HepG2 (cell line): Measurements from ENCODE around the gene TRIM54. TPM values are rescaled to one million over a fixed set of nuclear protein-coding genes. Genes with fewer than 3 reads are reported as not detected.

Source experiments
- CBX2 ChIP-seq, 2 experiments: fragments of 200-600 bp in 1 of 2; sonication (generic); formaldehyde crosslinking in 1 of 2; IDR thresholded peaks; 2 replicates each; pipeline versions ENCODE4 v1.7.0 to v1.8.1; 2018 to 2022; ENCODE audit warnings: low read depth in 2 of 2, low read length in 1 of 2, mild to moderate bottlenecking in 1 of 2, missing genetic modification reagents in 1 of 2
- ETV5 ChIP-seq: IDR thresholded peaks from 2 replicates; pipeline ENCODE4 v1.6.1; 2018; ENCODE audit warnings: missing biosample characterization, missing genetic modification reagents, inconsistent platforms, borderline replicate concordance
- FOXC1 ChIP-seq: sonication (generic); formaldehyde crosslinking; IDR thresholded peaks from 2 replicates; pipeline ENCODE4 v1.8.0; 2022; ENCODE audit warnings: mild to moderate bottlenecking, missing genetic modification reagents, borderline replicate concordance
- FOXO1 ChIP-seq: sonication (generic); formaldehyde crosslinking; IDR thresholded peaks from 2 replicates; pipeline ENCODE4 v1.4.0; 2020; ENCODE audit warnings: missing genetic modification reagents
- HCFC1 ChIP-seq: fragments of 150-350 bp; IDR thresholded peaks from 2 replicates; pipeline ENCODE4 v1.6.1; 2014; ENCODE audit warnings: low read depth, low read length
- HNRNPH1 ChIP-seq: fragments of 200-400 bp; formaldehyde crosslinking; optimal IDR thresholded peaks from 2 replicates; pipeline ENCODE3; 2017; ENCODE audit warnings: mild to moderate bottlenecking, low read depth, low read length
- HOXA3 ChIP-seq: sonication (generic); formaldehyde crosslinking; IDR thresholded peaks from 2 replicates; pipeline ENCODE4 v1.5.0; 2020; ENCODE audit warnings: missing genetic modification reagents
- NFIB ChIP-seq: sonication (generic); formaldehyde crosslinking; IDR thresholded peaks from 2 replicates; pipeline ENCODE4 v1.9.0; 2021; ENCODE audit warnings: missing genetic modification reagents, mild to moderate bottlenecking, borderline replicate concordance
- RBAK ChIP-seq: sonication (generic); formaldehyde crosslinking; IDR thresholded peaks from 2 replicates; pipeline ENCODE4 v1.5.1; 2020; ENCODE audit warnings: mild to moderate bottlenecking, missing genetic modification reagents
- RELA ChIP-seq: sonication (generic); formaldehyde crosslinking; IDR thresholded peaks from 2 replicates; pipeline ENCODE4 v1.4.0; 2020; ENCODE audit warnings: missing genetic modification reagents
- RFX5 ChIP-seq: IDR thresholded peaks from 2 replicates; pipeline ENCODE4 v1.6.1; 2011; ENCODE audit warnings: low read depth, low read length, improper control_type of control experiment
- SNRNP70 ChIP-seq: fragments of 200-400 bp; formaldehyde crosslinking; IDR thresholded peaks from 2 replicates; pipeline ENCODE4 v1.6.1; 2017; ENCODE audit warnings: mild to moderate bottlenecking, low read depth, low read length, moderate library complexity
- SOX13 ChIP-seq, 3 experiments: fragments of 450-650 bp in 1 of 3; sonication (generic) in 1 of 3; formaldehyde crosslinking in 1 of 3; IDR thresholded peaks in 2 of 3; conservative IDR thresholded peaks in 1 of 3; 2 replicates each; pipeline versions ENCODE4 v1.5.0 to v1.6.1; 2016 to 2020; ENCODE audit warnings: antibody characterized with exemption in 1 of 3, mild to moderate bottlenecking in 1 of 3, missing compliant biosample characterization in 1 of 3, missing genetic modification reagents in 1 of 3, moderate library complexity in 1 of 3
- TEAD3 ChIP-seq: optimal IDR thresholded peaks from 2 replicates; pipeline ENCODE3; 2016; ENCODE audit warnings: borderline replicate concordance
- TRIM24 ChIP-seq: sonication (generic); formaldehyde crosslinking; IDR thresholded peaks from 2 replicates; pipeline ENCODE4 v1.8.0; 2022; ENCODE audit warnings: mild to moderate bottlenecking, missing genetic modification reagents
- ZNF24 ChIP-seq: fragments of 450-650 bp; IDR thresholded peaks from 2 replicates; pipeline ENCODE4 v1.6.1; 2017; ENCODE audit warnings: antibody characterized with exemption, mild to moderate bottlenecking
- ZNF567 ChIP-seq: sonication (generic); formaldehyde crosslinking; IDR thresholded peaks from 2 replicates; pipeline ENCODE4 v1.8.1; 2023; ENCODE audit warnings: mild to moderate bottlenecking, missing genetic modification reagents, borderline replicate concordance
- ZNF703 ChIP-seq: sonication (generic); formaldehyde crosslinking; IDR thresholded peaks from 2 replicates; pipeline ENCODE4 v1.5.1; 2020; ENCODE audit warnings: missing genetic modification reagents, mild to moderate bottlenecking, moderate library complexity, borderline replicate concordance
- polyA plus RNA-seq, 8 experiments: library from polyadenylated mRNA; depleted of rRNA in 3 of 8; stranded (reverse) in 7 of 8; unstranded in 1 of 8; fragments of >200 nt; fragmentation: Illumina TruSeq in 4 of 8; extraction: Trizol in 4 of 8; gene quantifications; 2 replicates each; pipeline versions ENCODE4 v1.2.1 to v1.2.3, GENCODE V29; 2011 to 2016; ENCODE audit warnings: low read depth in 4 of 8, missing spikeins in 1 of 8, mixed read lengths in 1 of 8; ENCODE audit not compliant: insufficient read depth in 1 of 8
- total RNA-seq, 5 experiments: library from RNA; depleted of rRNA; stranded (reverse); fragments of >200 nt; fragmentation: Illumina TruSeq; extraction: Trizol; gene quantifications; 2 replicates each; pipeline ENCODE4 v1.2.3, GENCODE V29; 2016; ENCODE audit warnings: low read depth in 1 of 5
- TF ChIP-seq, protein P1 (sequence below): sonication (generic); formaldehyde crosslinking; conservative IDR thresholded peaks from 2 replicates; pipeline ENCODE4 v1.4.0; 2020; ENCODE audit warnings: missing genetic modification reagents
- TF ChIP-seq, protein P2 (sequence below): sonication (generic); formaldehyde crosslinking; IDR thresholded peaks from 2 replicates; pipeline ENCODE4 v1.8.1; 2023; ENCODE audit warnings: mild to moderate bottlenecking, missing genetic modification reagents, borderline replicate concordance
- TF ChIP-seq, protein P3 (sequence below): sonication (generic); formaldehyde crosslinking; IDR thresholded peaks from 2 replicates; pipeline ENCODE4 v1.4.0; 2020; ENCODE audit warnings: missing genetic modification reagents, low read depth, mild to moderate bottlenecking, borderline replicate concordance
- TF ChIP-seq, protein P4 (sequence below): sonication (generic); formaldehyde crosslinking; IDR thresholded peaks from 2 replicates; pipeline ENCODE4 v1.4.0; 2020; ENCODE audit warnings: missing genetic modification reagents
- TF ChIP-seq, protein P5 (sequence below): sonication (generic); formaldehyde crosslinking; IDR thresholded peaks from 2 replicates; pipeline ENCODE4 v1.5.1; 2020; ENCODE audit warnings: missing genetic modification reagents, mild to moderate bottlenecking, borderline replicate concordance

TRIM54 gene
- total and polyA plus RNA-seq, 2 of the 13 experiments (the other 11 are each of a cell fraction or from before 2014, with no cell fraction given), result 0.07 to 0.13 TPM

DNA sequence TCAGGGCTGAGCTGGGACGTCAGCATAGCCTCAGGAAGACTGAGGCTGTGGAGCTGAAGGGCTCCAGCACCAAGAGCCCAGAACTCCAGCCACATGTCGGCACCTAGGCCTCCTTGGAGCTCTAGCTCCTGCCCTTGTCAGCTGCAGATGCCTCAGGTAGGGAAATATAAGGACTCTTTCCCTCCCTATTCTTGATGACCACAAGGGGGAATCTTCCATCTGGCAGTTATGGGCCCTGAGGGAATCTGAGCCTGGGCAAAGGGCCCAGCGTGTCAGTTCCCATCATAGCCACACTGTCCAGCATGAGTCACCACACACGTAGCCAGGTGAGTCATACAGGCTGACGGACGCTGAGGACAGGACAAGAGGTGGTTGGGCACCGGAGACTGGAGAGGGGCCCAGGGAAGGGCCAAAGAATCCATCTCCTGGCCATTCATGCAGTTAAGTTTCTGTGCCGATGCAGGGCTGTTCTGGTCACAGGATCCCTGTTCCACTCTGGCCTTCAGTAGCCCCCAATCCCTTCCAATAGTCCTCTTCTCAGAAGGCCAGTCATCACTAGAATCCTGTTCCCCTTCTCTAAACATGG lies 38.8 kb downstream of the TRIM54 start (continued):
- TF ChIP-seq FOXC1 (CRISPR knock-in tag) (0 out of 2 replicates have a peak, but pooled peaks have one; percentile 24), ZNF567 (CRISPR knock-in tag) (no peak), RBAK (CRISPR knock-in tag) (no peak), RFX5 (no peak; the same call in 1 of the 2 replicates), RELA (CRISPR knock-in tag) (peak; percentile 81; the same call in 1 of the 2 replicates), HNRNPH1 (no peak), FOXO1 (no peak; the same call in none of the 2 replicates), SOX13 (IDR thresholded peaks at IDR 0.05) (0 out of 2 replicates have a peak, but pooled peaks have one; percentile 26), SOX13 (CRISPR knock-in tag; conservative IDR thresholded peaks at IDR 0.05 in 1 of 2, IDR thresholded peaks at IDR 0.05 in 1 of 2) (peak in 1 of 2 experiments; percentile 64; a peak in 1 of 4 replicates), TRIM24 (CRISPR knock-in tag) (no peak), ZNF24 (no peak), SNRNP70 (no peak), HCFC1 (peak; percentile 45; the same call in 1 of the 2 replicates), ETV5 (CRISPR knock-in tag) (peak; percentile 88; the same call in 1 of the 2 replicates), ZNF703 (CRISPR knock-in tag) (no peak), TEAD3 (CRISPR knock-in tag) (peak; percentile 92), CBX2 (IDR thresholded peaks at IDR 0.05; ENCODE audit: low read depth, low read length) (no peak), CBX2 (CRISPR knock-in tag; IDR thresholded peaks at IDR 0.05; ENCODE audit: low read depth) (no peak), NFIB (no peak), HOXA3 (CRISPR knock-in tag) (peak; percentile 96; the same call in 1 of the 2 replicates)
- TF ChIP-seq, protein P1, sequence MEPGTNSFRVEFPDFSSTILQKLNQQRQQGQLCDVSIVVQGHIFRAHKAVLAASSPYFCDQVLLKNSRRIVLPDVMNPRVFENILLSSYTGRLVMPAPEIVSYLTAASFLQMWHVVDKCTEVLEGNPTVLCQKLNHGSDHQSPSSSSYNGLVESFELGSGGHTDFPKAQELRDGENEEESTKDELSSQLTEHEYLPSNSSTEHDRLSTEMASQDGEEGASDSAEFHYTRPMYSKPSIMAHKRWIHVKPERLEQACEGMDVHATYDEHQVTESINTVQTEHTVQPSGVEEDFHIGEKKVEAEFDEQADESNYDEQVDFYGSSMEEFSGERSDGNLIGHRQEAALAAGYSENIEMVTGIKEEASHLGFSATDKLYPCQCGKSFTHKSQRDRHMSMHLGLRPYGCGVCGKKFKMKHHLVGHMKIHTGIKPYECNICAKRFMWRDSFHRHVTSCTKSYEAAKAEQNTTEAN (CRISPR knock-in tag), result no peak
- TF ChIP-seq, protein P2, sequence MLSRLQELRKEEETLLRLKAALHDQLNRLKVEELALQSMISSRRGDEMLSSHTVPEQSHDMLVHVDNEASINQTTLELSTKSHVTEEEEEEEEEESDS, result no peak
- TF ChIP-seq, protein P3, sequence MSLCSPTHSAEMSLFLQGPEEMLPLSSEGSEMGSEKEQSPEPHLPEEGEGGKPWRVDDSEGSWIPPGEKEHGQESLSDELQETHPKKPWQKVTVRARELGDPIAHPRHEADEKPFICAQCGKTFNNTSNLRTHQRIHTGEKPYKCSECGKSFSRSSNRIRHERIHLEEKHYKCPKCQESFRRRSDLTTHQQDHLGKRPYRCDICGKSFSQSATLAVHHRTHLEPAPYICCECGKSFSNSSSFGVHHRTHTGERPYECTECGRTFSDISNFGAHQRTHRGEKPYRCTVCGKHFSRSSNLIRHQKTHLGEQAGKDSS, result peak; percentile 69; the same call in 1 of the 2 replicates
- TF ChIP-seq, protein P4, sequence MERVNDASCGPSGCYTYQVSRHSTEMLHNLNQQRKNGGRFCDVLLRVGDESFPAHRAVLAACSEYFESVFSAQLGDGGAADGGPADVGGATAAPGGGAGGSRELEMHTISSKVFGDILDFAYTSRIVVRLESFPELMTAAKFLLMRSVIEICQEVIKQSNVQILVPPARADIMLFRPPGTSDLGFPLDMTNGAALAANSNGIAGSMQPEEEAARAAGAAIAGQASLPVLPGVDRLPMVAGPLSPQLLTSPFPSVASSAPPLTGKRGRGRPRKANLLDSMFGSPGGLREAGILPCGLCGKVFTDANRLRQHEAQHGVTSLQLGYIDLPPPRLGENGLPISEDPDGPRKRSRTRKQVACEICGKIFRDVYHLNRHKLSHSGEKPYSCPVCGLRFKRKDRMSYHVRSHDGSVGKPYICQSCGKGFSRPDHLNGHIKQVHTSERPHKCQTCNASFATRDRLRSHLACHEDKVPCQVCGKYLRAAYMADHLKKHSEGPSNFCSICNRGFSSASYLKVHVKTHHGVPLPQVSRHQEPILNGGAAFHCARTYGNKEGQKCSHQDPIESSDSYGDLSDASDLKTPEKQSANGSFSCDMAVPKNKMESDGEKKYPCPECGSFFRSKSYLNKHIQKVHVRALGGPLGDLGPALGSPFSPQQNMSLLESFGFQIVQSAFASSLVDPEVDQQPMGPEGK (CRISPR knock-in tag), result peak; percentile 46
- TF ChIP-seq, protein P5, sequence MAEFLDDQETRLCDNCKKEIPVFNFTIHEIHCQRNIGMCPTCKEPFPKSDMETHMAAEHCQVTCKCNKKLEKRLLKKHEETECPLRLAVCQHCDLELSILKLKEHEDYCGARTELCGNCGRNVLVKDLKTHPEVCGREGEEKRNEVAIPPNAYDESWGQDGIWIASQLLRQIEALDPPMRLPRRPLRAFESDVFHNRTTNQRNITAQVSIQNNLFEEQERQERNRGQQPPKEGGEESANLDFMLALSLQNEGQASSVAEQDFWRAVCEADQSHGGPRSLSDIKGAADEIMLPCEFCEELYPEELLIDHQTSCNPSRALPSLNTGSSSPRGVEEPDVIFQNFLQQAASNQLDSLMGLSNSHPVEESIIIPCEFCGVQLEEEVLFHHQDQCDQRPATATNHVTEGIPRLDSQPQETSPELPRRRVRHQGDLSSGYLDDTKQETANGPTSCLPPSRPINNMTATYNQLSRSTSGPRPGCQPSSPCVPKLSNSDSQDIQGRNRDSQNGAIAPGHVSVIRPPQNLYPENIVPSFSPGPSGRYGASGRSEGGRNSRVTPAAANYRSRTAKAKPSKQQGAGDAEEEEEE (CRISPR knock-in tag), result no peak; the same call in 1 of the 2 replicates
